Activated effector memory CD4-positive, alpha-beta T cell treated with Interleukin-2 at 50 U/mL for 16 hours (primary cell): ENCODE data around the gene HEXB.
A peak's percentile ranks its signal among the peaks of the same experiment; 100 is the strongest.

Experiments used
- DNase-seq: peaks from one replicate; pipeline ENCODE4 v3.0.0-alpha.2; 2020

The HEXB gene

GRCh38 chr5:74761241-74761640, 76.2 kb downstream of the HEXB start:
- DNase-seq = no peak

GRCh38 chr5:74762599-74762998, 77.6 kb downstream of the HEXB start:
- no peak for DNase-seq

GRCh38 chr5:74763504-74763903, 78.5 kb downstream of the HEXB start:
- DNase-seq = no peak

- no peak for DNase-seq
These were observed 80.2 kb downstream of the HEXB start for GRCh38 chr5:74765201-74765600.

- no peak for DNase-seq
These were observed 80.9 kb downstream of the HEXB start for GRCh38 chr5:74765929-74766328.

- no peak for DNase-seq
These were observed 81.4 kb downstream of the HEXB start for GRCh38 chr5:74766418-74766848.

GRCh38 chr5:74766849-74767578, 82.0 kb downstream of the HEXB start, which contains the start of the genes GFM2 and NSA2:
TSS of gene GFM2 (minus strand) at chr5:74767117. CDS start at chr5:74763742, 3,375 bp downstream.
TSS of gene NSA2 (plus strand) at chr5:74767249. CDS start at chr5:74767361, 112 bp downstream.
- peak; percentile 92 for DNase-seq

GRCh38 chr5:74767579-74767913, 82.5 kb downstream of the HEXB start:
- DNase-seq = no peak
